HepG2 (cell line): ENCODE data around the gene OR1F1. TPM values are rescaled to one million over a fixed set of nuclear protein-coding genes. Genes with fewer than 3 reads are reported as not detected.

Experiments used
- ARHGAP35 ChIP-seq: sonication (generic); formaldehyde crosslinking; IDR thresholded peaks from 2 replicates; pipeline ENCODE4 v1.9.0; 2022; ENCODE audit warnings: mild to moderate bottlenecking, inconsistent platforms, moderate library complexity, missing genetic modification reagents, borderline replicate concordance
- EEA1 ChIP-seq: sonication (generic); formaldehyde crosslinking; IDR thresholded peaks from 2 replicates; pipeline ENCODE4 v1.5.1; 2020; ENCODE audit warnings: mild to moderate bottlenecking, missing genetic modification reagents, borderline replicate concordance
- ELF3 ChIP-seq: IDR thresholded peaks from 2 replicates; pipeline ENCODE4 v1.6.1; 2016; ENCODE audit warnings: missing genetic modification reagents, missing compliant biosample characterization
- ERF ChIP-seq: IDR thresholded peaks from 2 replicates; pipeline ENCODE4 v1.6.1; 2018; ENCODE audit warnings: missing biosample characterization, missing genetic modification reagents
- FOXK2 ChIP-seq: fragments of 450-650 bp; IDR thresholded peaks from 2 replicates; pipeline ENCODE4 v1.6.1; 2016
- HNF4G ChIP-seq, 2 experiments: sonication (generic) in 1 of 2; formaldehyde crosslinking in 1 of 2; IDR thresholded peaks; 2 replicates each; pipeline versions ENCODE4 v1.4.0 to v1.6.1; 2011 to 2020; ENCODE audit warnings: borderline replicate concordance in 2 of 2, low read depth in 2 of 2, mild to moderate bottlenecking in 2 of 2, low read length in 1 of 2, missing genetic modification reagents in 1 of 2, moderate library complexity in 1 of 2
- JUNB ChIP-seq: sonication (generic); formaldehyde crosslinking; IDR thresholded peaks from 2 replicates; pipeline ENCODE4 v1.8.0; 2022; ENCODE audit warnings: missing genetic modification reagents, mild to moderate bottlenecking, borderline replicate concordance
- KAT7 ChIP-seq: IDR thresholded peaks from 2 replicates; pipeline ENCODE4 v1.6.1; 2018; ENCODE audit warnings: borderline replicate concordance, missing compliant biosample characterization
- KDM3A ChIP-seq: IDR thresholded peaks from 2 replicates; pipeline ENCODE4 v1.6.1; 2018; ENCODE audit warnings: low read depth, missing compliant biosample characterization
- PHF21A ChIP-seq: sonication (generic); formaldehyde crosslinking; IDR thresholded peaks from 2 replicates; pipeline ENCODE4 v1.5.0; 2020; ENCODE audit warnings: mild to moderate bottlenecking, missing genetic modification reagents
- RARA ChIP-seq: IDR thresholded peaks from 2 replicates; pipeline ENCODE4 v1.6.1; 2016; ENCODE audit warnings: missing genetic modification reagents, missing compliant biosample characterization
- RBM39 ChIP-seq: fragments of 200-400 bp; formaldehyde crosslinking; IDR thresholded peaks from one replicate; pipeline ENCODE4 v1.6.1; 2018; ENCODE audit warnings: antibody characterized with exemption, mild to moderate bottlenecking, low read depth, low read length; ENCODE audit not compliant: poor library complexity, severe bottlenecking
- RXRA ChIP-seq: sonication (generic); formaldehyde crosslinking; IDR thresholded peaks from 2 replicates; pipeline ENCODE4 v1.5.1; 2020; ENCODE audit warnings: missing genetic modification reagents
- ZC3H4 ChIP-seq: sonication (generic); formaldehyde crosslinking; IDR thresholded peaks from 2 replicates; pipeline ENCODE4 v1.4.0; 2020; ENCODE audit warnings: missing genetic modification reagents, borderline replicate concordance
- ZNF235 ChIP-seq: sonication (generic); formaldehyde crosslinking; IDR thresholded peaks from 2 replicates; pipeline ENCODE4 v1.8.1; 2023; ENCODE audit warnings: mild to moderate bottlenecking, missing genetic modification reagents, borderline replicate concordance
- ZNF3 ChIP-seq: IDR thresholded peaks from 2 replicates; pipeline ENCODE4 v1.7.0; 2017; ENCODE audit warnings: inconsistent platforms
- ZNF543 ChIP-seq: sonication (generic); formaldehyde crosslinking; IDR thresholded peaks from 2 replicates; pipeline ENCODE4 v1.4.0; 2020; ENCODE audit warnings: mild to moderate bottlenecking, missing genetic modification reagents
- ZNF615 ChIP-seq: sonication (generic); formaldehyde crosslinking; IDR thresholded peaks from 2 replicates; pipeline ENCODE4 v1.5.0; 2020; ENCODE audit warnings: mild to moderate bottlenecking, missing genetic modification reagents, borderline replicate concordance
- ZNF687 ChIP-seq: sonication (generic); formaldehyde crosslinking; IDR thresholded peaks from 2 replicates; pipeline ENCODE4 v1.5.1; 2020; ENCODE audit warnings: mild to moderate bottlenecking, missing genetic modification reagents, moderate library complexity
- polyA plus RNA-seq, 8 experiments: library from polyadenylated mRNA; depleted of rRNA in 3 of 8; stranded (reverse) in 7 of 8; unstranded in 1 of 8; fragments of >200 nt; fragmentation: Illumina TruSeq in 4 of 8; extraction: Trizol in 4 of 8; gene quantifications; 2 replicates each; pipeline versions ENCODE4 v1.2.1 to v1.2.3, GENCODE V29; 2011 to 2016; ENCODE audit warnings: low read depth in 4 of 8, missing spikeins in 1 of 8, mixed read lengths in 1 of 8; ENCODE audit not compliant: insufficient read depth in 1 of 8
- total RNA-seq, 5 experiments: library from RNA; depleted of rRNA; stranded (reverse); fragments of >200 nt; fragmentation: Illumina TruSeq; extraction: Trizol; gene quantifications; 2 replicates each; pipeline ENCODE4 v1.2.3, GENCODE V29; 2016; ENCODE audit warnings: low read depth in 1 of 5
- TF ChIP-seq, protein P1 (sequence below): IDR thresholded peaks from 2 replicates; pipeline ENCODE4 v1.6.1; 2018; ENCODE audit warnings: missing genetic modification reagents, mild to moderate bottlenecking, missing compliant biosample characterization
- TF ChIP-seq, protein P2 (sequence below): sonication (generic); formaldehyde crosslinking; conservative IDR thresholded peaks from 2 replicates; pipeline ENCODE4 v1.5.0; 2020; ENCODE audit warnings: missing genetic modification reagents

OR1F1 gene
- total and polyA plus RNA-seq, 2 of the 13 experiments (the other 11 are each of a cell fraction or from before 2014, with no cell fraction given): 0.90 TPM; not detected in 1

DNA sequence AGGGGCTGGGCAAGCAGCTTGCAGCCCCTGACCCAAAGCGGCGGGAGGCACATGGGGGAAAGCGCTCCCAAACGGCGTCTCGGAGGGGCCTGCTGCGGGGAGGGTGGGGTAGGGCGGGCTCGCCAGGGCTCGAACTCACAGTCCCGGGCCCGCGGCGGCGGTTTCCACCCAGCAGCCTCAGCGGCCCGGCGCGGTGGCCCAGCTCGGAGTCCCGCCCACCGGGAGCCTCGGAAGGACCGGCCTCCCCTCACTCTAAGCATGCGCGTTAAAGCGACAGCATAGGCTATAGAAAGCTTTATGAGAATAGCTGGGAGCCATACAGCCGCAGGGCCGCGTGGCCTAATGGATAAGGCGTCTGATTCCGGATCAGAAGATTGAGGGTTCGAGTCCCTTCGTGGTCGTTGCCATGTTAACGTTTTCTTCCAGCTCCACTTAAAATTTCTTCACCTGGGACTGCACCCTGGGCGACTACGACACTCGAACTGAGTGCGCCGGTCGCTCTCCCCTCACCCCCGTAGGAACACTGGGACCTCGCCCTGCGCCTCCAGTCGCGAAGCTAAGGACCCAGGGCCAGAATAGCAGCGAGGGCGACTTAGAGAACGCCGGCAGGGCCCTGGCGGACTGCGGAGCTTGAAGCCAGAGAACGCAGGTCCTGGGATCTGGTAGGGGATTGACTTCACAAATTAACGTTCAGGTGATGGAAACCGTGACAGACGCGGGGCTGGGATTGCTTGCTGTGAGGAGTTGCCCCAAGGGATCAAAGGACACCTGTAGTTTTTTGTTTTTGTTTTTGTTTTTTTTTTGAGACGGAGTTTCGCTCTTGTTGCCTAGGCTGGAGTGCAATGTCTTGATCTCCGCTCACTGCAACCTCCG lies 37.4 kb upstream of the OR1F1 start (continued):
- TF ChIP-seq ZNF687 (CRISPR knock-in tag) (peak; percentile 56), JUNB (CRISPR knock-in tag) (no peak), ARHGAP35 (CRISPR knock-in tag) (0 out of 2 replicates have a peak, but pooled peaks have one; percentile 24), ZNF543 (CRISPR knock-in tag) (peak; percentile 87), EEA1 (CRISPR knock-in tag) (0 out of 2 replicates have a peak, but pooled peaks have one; percentile 52), RXRA (CRISPR knock-in tag) (peak; percentile 45; the same call in 1 of the 2 replicates), ERF (CRISPR knock-in tag) (peak; percentile 95), ZNF3 (no peak), RBM39 (peak; percentile 16), ZC3H4 (CRISPR knock-in tag) (no peak), ZNF235 (CRISPR knock-in tag) (0 out of 2 replicates have a peak, but pooled peaks have one; percentile 7), ZNF615 (CRISPR knock-in tag) (0 out of 2 replicates have a peak, but pooled peaks have one; percentile 8), KDM3A (CRISPR knock-in tag) (peak; percentile 91; the same call in 1 of the 2 replicates), KAT7 (CRISPR knock-in tag) (peak; percentile 68; the same call in 1 of the 2 replicates), HNF4G (IDR thresholded peaks at IDR 0.05; ENCODE audit: borderline replicate concordance, low read depth, low read length) (no peak; the same call in 1 of the 2 replicates), HNF4G (CRISPR knock-in tag; IDR thresholded peaks at IDR 0.05; ENCODE audit: borderline replicate concordance, low read depth) (no peak), RARA (CRISPR knock-in tag) (peak; percentile 41; the same call in 1 of the 2 replicates), PHF21A (CRISPR knock-in tag) (peak; percentile 85), ELF3 (CRISPR knock-in tag) (peak; percentile 49; the same call in 1 of the 2 replicates), FOXK2 (peak; percentile 22; the same call in 1 of the 2 replicates)
- TF ChIP-seq, protein P1, sequence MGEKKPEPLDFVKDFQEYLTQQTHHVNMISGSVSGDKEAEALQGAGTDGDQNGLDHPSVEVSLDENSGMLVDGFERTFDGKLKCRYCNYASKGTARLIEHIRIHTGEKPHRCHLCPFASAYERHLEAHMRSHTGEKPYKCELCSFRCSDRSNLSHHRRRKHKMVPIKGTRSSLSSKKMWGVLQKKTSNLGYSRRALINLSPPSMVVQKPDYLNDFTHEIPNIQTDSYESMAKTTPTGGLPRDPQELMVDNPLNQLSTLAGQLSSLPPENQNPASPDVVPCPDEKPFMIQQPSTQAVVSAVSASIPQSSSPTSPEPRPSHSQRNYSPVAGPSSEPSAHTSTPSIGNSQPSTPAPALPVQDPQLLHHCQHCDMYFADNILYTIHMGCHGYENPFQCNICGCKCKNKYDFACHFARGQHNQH (CRISPR knock-in tag): peak; percentile 93
- TF ChIP-seq, protein P2, sequence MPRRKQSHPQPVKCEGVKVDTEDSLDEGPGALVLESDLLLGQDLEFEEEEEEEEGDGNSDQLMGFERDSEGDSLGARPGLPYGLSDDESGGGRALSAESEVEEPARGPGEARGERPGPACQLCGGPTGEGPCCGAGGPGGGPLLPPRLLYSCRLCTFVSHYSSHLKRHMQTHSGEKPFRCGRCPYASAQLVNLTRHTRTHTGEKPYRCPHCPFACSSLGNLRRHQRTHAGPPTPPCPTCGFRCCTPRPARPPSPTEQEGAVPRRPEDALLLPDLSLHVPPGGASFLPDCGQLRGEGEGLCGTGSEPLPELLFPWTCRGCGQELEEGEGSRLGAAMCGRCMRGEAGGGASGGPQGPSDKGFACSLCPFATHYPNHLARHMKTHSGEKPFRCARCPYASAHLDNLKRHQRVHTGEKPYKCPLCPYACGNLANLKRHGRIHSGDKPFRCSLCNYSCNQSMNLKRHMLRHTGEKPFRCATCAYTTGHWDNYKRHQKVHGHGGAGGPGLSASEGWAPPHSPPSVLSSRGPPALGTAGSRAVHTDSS: peak; percentile 80; the same call in 1 of the 2 replicates
